Mesothelial cell of epicardium (in vitro differentiated cells): ENCODE measurements around the gene MPDZ. TPM values are rescaled to one million over a fixed set of nuclear protein-coding genes. Genes with fewer than 3 reads are reported as not detected.
A peak's percentile ranks its signal among the peaks of the same experiment; 100 is the strongest.

Experiments used
- DNase-seq, 2 experiments: peaks; one replicate each; pipeline ENCODE4 v3.0.0; 2021; ENCODE audit warnings: low spot score in 2 of 2; ENCODE audit not compliant: unreplicated experiment in 2 of 2
- H3K27ac Mint-ChIP-seq: 2 replicates; pipeline ENCODE4 v1.8.0; 2021; ENCODE audit warnings: mixed read lengths
- H3K27me3 Mint-ChIP-seq: 2 replicates; pipeline ENCODE4 v1.8.0; 2021; ENCODE audit warnings: low read depth, mixed read lengths
- H3K36me3 Mint-ChIP-seq: 2 replicates; pipeline ENCODE4 v1.8.0; 2021; ENCODE audit warnings: mixed read lengths
- H3K4me1 Mint-ChIP-seq: 2 replicates; pipeline ENCODE4 v1.8.0; 2021; ENCODE audit warnings: mixed read lengths
- H3K4me3 Mint-ChIP-seq: 2 replicates; pipeline ENCODE4 v1.8.0; 2021; ENCODE audit warnings: mild to moderate bottlenecking, moderate library complexity, mixed read lengths
- H3K9me3 Mint-ChIP-seq: 2 replicates; pipeline ENCODE4 v1.8.0; 2021; ENCODE audit warnings: mixed read lengths
- CTCF ChIP-seq: fragments of 200-600 bp; sonication (generic); IDR thresholded peaks from one replicate; pipeline ENCODE4 v1.5.0; 2021; ENCODE audit warnings: antibody characterized with exemption; ENCODE audit not compliant: unreplicated experiment
- total RNA-seq: library from RNA; stranded (reverse); gene quantifications from 3 replicates; pipeline ENCODE4 v1.2.1, GENCODE V29; 2021

Gene MPDZ
- total RNA-seq, 1 donor from 2014 or later = 187 TPM

- TF ChIP-seq CTCF = no peak
- peaks cover 7% of the 10 kb centered on the region for H3K9me3 Mint-ChIP-seq
- H3K4me3 Mint-ChIP-seq = no peak overlapping the region
- peaks cover 73% of the 10 kb centered on the region for H3K36me3 Mint-ChIP-seq
- peaks cover 34% of the 10 kb centered on the region for H3K4me1 Mint-ChIP-seq
- DNase-seq = no peak
- no peaks in the 10 kb centered on the region for H3K27me3 Mint-ChIP-seq
- peak overlapping the region; percentile 26 for H3K27ac Mint-ChIP-seq
These were observed 73.7 kb downstream of the MPDZ start for GRCh38 chr9:13205824-13206223.

GRCh38 chr9:13190040-13190439, 89.5 kb downstream of the MPDZ start:
- peaks cover 18% of the 10 kb centered on the region for H3K4me1 Mint-ChIP-seq
- TF ChIP-seq CTCF = no peak
- no peaks in the 10 kb centered on the region for H3K27me3 Mint-ChIP-seq
- H3K27ac Mint-ChIP-seq = peak overlapping the region; percentile 86
- H3K36me3 Mint-ChIP-seq = peaks cover 38% of the 10 kb centered on the region
- H3K9me3 Mint-ChIP-seq = peaks cover 5% of the 10 kb centered on the region
- no peak for DNase-seq
- no peak overlapping the region for H3K4me3 Mint-ChIP-seq

GRCh38 chr9:13189362-13189761, 90.1 kb downstream of the MPDZ start:
- H3K27ac Mint-ChIP-seq = peak overlapping the region; percentile 86
- peaks cover 5% of the 10 kb centered on the region for H3K9me3 Mint-ChIP-seq
- no peaks in the 10 kb centered on the region for H3K27me3 Mint-ChIP-seq
- peaks cover 37% of the 10 kb centered on the region for H3K36me3 Mint-ChIP-seq
- peaks cover 18% of the 10 kb centered on the region for H3K4me1 Mint-ChIP-seq
- no peak for TF ChIP-seq CTCF
- no peak overlapping the region for H3K4me3 Mint-ChIP-seq
- no peak for DNase-seq

- Mint-ChIP-seq H3K36me3 (peaks cover 34% of the 10 kb centered on the region), H3K9me3 (no peaks in the 10 kb centered on the region), H3K27ac (peak overlapping the region; percentile 82), H3K4me3 (no peak overlapping the region), H3K4me1 (peaks cover 34% of the 10 kb centered on the region), H3K27me3 (no peaks in the 10 kb centered on the region)
- DNase-seq = no peak
- TF ChIP-seq CTCF = no peak
These were observed 92.7 kb downstream of the MPDZ start for GRCh38 chr9:13186774-13187173.

GRCh38 chr9:13186091-13186490, 93.4 kb downstream of the MPDZ start:
- TF ChIP-seq CTCF = no peak
- DNase-seq = no peak

GRCh38 chr9:13181652-13182051, 97.8 kb downstream of the MPDZ start:
- Mint-ChIP-seq H3K27me3 (no peaks in the 10 kb centered on the region), H3K9me3 (no peaks in the 10 kb centered on the region)

More at GRCh38 chr9:13186091-13186490, 93.4 kb downstream of the MPDZ start:
- peak overlapping the region; percentile 94 for H3K27ac Mint-ChIP-seq
- no peaks in the 10 kb centered on the region for H3K27me3 Mint-ChIP-seq
- H3K36me3 Mint-ChIP-seq = peaks cover 27% of the 10 kb centered on the region
- peaks cover 39% of the 10 kb centered on the region for H3K4me1 Mint-ChIP-seq
- H3K4me3 Mint-ChIP-seq = peak overlapping the region; percentile 59
- H3K9me3 Mint-ChIP-seq = no peaks in the 10 kb centered on the region

More at GRCh38 chr9:13181652-13182051, 97.8 kb downstream of the MPDZ start:
- no peak overlapping the region for H3K4me3 Mint-ChIP-seq
- peaks cover 26% of the 10 kb centered on the region for H3K36me3 Mint-ChIP-seq
- no peak for TF ChIP-seq CTCF
- peak overlapping the region; percentile 82 for H3K27ac Mint-ChIP-seq
- H3K4me1 Mint-ChIP-seq = peaks cover 49% of the 10 kb centered on the region
- no peak for DNase-seq
